GM18870 (cell line): ENCODE measurements around the gene ANXA11.

ENCODE experiments used
- ATAC-seq: cut with Tn5 transposase; IDR thresholded peaks from one replicate; pipeline ENCODE4 v1.9.1; 2021; ENCODE audit warnings: moderate library complexity; ENCODE audit not compliant: unreplicated experiment

The ANXA11 gene

DNA sequence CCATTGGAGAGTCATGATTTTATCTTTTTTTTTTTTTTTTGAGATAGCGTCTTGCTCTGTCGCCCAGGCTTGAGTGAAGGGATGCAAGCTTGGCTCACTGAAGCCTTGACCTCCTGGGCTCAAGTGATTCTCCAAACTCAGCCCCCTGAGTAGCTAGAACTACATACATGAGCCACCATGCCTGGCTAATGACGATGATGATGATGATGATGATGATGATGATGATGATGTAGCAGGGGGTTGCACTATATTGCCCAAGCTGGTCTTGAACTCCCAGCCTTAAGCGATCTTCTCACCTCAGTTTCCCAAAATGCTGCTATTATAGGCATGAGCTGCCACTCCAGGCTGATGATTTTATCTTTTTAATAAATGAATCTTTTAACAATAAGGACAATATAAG, 86.7 kb downstream of the ANXA11 start:
- no peak for ATAC-seq

DNA sequence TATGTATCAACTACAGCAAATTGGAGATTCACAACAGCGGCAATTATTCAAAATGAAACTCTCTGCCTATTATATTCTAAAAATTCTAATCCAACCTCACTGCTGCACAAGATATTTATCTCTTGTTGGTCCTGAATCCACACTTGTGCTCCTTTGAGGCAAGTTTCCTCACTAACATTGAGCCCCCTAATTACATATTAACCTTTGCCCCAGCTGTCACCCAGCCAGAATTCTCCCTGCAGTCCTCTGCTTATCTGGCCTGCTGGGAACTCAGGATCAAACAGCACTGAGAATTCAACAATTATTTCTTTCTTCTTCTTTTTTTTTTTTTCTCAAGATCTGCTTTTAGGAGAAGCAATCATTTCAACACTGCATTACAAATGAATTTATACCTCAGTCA, 94.4 kb downstream of the ANXA11 start:
- no peak for ATAC-seq

DNA sequence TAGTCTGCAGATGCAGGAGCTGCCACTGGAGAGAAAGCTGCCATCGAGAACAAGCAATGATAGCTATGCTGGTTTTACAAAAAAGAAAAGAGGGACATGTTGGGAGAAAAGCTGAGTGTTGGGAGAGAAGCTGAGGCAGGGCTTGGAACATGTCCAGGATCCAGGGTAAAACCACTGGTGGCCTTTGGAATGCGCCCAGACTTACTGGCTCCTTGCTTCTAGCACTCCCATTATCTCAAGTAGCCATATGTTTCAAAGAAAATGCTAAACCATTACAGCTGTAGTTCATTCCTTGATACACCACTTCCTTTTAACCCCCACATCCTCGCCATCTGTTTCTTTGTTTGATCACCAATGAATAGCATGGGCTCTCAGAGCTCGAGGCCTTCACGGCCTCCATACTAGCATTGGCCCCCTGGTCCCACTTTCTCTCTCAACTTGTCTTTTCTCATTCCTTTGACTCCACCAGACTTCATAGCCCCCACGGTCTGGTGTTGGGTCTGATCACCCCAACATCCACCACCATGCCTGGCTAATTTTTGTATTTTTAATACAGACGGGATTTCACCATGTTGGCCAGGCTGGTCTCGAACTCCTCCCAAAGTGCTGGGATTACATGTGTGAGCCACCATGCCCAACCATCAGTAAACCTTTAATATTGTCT, 96.6 kb downstream of the ANXA11 start:
- ATAC-seq = no peak

DNA sequence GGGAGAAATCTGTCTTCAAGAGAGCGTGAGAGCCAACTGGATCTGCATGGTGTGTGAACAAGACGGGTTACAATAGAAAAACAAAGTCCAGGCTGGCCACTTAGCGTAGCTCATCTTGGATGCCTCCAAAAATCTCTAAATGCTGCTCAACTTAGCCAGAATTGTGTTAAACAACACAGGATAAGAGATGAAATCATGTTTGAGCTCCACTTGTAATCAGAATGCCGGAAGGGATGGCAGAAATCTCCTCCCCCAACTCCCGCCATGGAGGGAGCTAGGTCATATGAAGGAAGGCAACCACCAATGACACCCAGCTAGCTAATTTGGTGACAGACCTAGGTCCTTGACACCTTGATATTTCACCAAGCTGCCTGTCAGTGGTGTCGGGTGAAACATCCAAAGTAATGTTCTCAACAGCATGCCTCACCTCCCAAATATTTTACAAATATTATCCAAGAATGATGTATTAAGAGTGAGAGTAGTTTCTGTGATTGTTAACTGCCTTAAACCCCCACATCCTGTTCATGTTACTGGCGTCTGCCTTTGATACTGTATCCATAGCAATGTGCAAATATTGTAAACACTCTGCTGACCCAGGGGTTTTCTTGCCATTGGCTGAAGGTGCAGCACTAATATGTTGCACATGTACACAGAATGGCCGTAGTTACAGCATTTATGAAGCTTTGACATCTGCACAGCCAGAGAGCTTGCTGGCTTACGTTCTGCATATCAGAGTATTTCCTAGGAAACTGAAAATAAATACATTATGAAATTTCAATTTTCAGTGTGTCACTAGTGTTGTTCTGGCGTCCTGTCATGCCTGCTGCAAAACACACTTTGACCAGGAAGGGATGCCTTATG, 101.0 kb downstream of the ANXA11 start:
- ATAC-seq = no peak
